Natural killer cell (primary cell): Measurements from ENCODE around the gene INHBB. TPM values are rescaled to one million over a fixed set of nuclear protein-coding genes. Genes with fewer than 3 reads are reported as not detected.

Source experiments
- ATAC-seq, 3 donors: fragments of 150-1000 bp in 2 of 3; fragments of 200-7000 bp in 1 of 3; cut with Tn5 transposase; 1 replicate in 1 of 3; 2 replicates in 2 of 3; pipeline ENCODE4 v1.10.0; 2021; ENCODE audit warnings: mild to moderate bottlenecking in 2 of 3, moderate library complexity in 2 of 3
- DNase-seq, 2 donors: peaks; one replicate each; pipeline versions ENCODE4 v3.0.0 to v3.0.0-alpha.2; 2013 to 2021; ENCODE audit warnings: mixed read lengths in 1 of 2
- H3K27ac ChIP-seq: one replicate; pipeline ENCODE4 v1.5.1; 2013; ENCODE audit warnings: mild to moderate bottlenecking, low read length
- H3K27me3 ChIP-seq: one replicate; pipeline ENCODE4 v1.6.1; 2013; ENCODE audit warnings: low read length; ENCODE audit not compliant: control insufficient read depth, insufficient read depth
- H3K36me3 ChIP-seq: one replicate; pipeline ENCODE4 v1.6.1; 2013; ENCODE audit warnings: low read length; ENCODE audit not compliant: control insufficient read depth, insufficient read depth
- H3K4me1 ChIP-seq: one replicate; pipeline ENCODE4 v1.6.1; 2013; ENCODE audit warnings: low read length; ENCODE audit not compliant: control insufficient read depth, insufficient read depth
- H3K4me3 ChIP-seq: one replicate; pipeline ENCODE4 v1.5.1; 2013; ENCODE audit warnings: low read length
- H3K9me3 ChIP-seq: one replicate; pipeline ENCODE4 v1.6.1; 2013; ENCODE audit warnings: low read length; ENCODE audit not compliant: control insufficient read depth, insufficient read depth
- H3K27ac Mint-ChIP-seq, 2 donors: one replicate each; pipeline ENCODE4 v1.8.0; 2022; ENCODE audit warnings: mild to moderate bottlenecking in 2 of 2, mixed read lengths in 2 of 2, moderate library complexity in 1 of 2
- H3K27me3 Mint-ChIP-seq, 2 donors: one replicate each; pipeline ENCODE4 v1.8.0; 2022; ENCODE audit warnings: low read depth in 2 of 2, mixed read lengths in 2 of 2
- H3K36me3 Mint-ChIP-seq: one replicate; pipeline ENCODE4 v1.8.0; 2022; ENCODE audit warnings: mixed read lengths
- H3K4me1 Mint-ChIP-seq, 2 donors: one replicate each; pipeline ENCODE4 v1.8.0; 2022; ENCODE audit warnings: mixed read lengths in 2 of 2
- H3K4me3 Mint-ChIP-seq: one replicate; pipeline ENCODE4 v1.8.0; 2022; ENCODE audit warnings: mild to moderate bottlenecking, moderate library complexity, mixed read lengths
- H3K9me3 Mint-ChIP-seq, 2 donors: one replicate each; pipeline ENCODE4 v1.8.0; 2022; ENCODE audit warnings: mixed read lengths in 2 of 2
- CTCF ChIP-seq: fragments of 200-600 bp; IDR thresholded peaks from one replicate; pipeline ENCODE4 v1.8.0; 2022; ENCODE audit warnings: antibody characterized with exemption
- WGBS: methylation state at CpG from one replicate; pipeline ENCODE4 v1.1.7; 2013; ENCODE audit warnings: missing lambda C conversion rate; ENCODE audit not compliant: insufficient coverage; 5-methylcytosine and 5-hydroxymethylcytosine counted together
- intact Hi-C: fragments of 100-400 bp; cut with micrococcal nuclease; formaldehyde crosslinking; loops from one replicate; pipeline ENCODE4 v1.14.2; 2022
- total RNA-seq, 4 donors: library from RNA; stranded (reverse); fragments of 120-200 nt in 1 of 4; gene quantifications; one replicate each; pipeline versions ENCODE4 v1.2.3 to v1.2.4, GENCODE V29; 2013 to 2022

Gene INHBB
- total RNA-seq, 3 donors from 2014 or later (not counting 1 experiment from before 2014, with no cell fraction given) = 0.07 to 0.10 TPM; not detected in 1

- Histone ChIP-seq H3K27ac (no peak overlapping the region), H3K36me3 (no peaks in the 10 kb centered on the region), H3K4me3 (no peak overlapping the region), H3K9me3 (no peaks in the 10 kb centered on the region), H3K27me3 (no peaks in the 10 kb centered on the region), H3K4me1 (no peaks in the 10 kb centered on the region)
- TF ChIP-seq CTCF = no peak
- H3K4me1 Mint-ChIP-seq = peaks cover 0 to 11% of the 10 kb centered on the region in 2 donors
- no peak overlapping the region for H3K4me3 Mint-ChIP-seq
- DNase-seq = no peak
- no peak overlapping the region for H3K27ac Mint-ChIP-seq
- intact Hi-C loops = no loop called here
- WGBS = no CpG with 5 or more reads among the region's 1 CpG
- peaks cover 0 to 3% of the 10 kb centered on the region in 2 donors for H3K27me3 Mint-ChIP-seq
- no peaks in the 10 kb centered on the region for H3K9me3 Mint-ChIP-seq
- ATAC-seq = no peak
- no peaks in the 10 kb centered on the region for H3K36me3 Mint-ChIP-seq
Observed at GRCh38 chr2:120392923-120393322, 47.0 kb downstream of the INHBB start.

DNA sequence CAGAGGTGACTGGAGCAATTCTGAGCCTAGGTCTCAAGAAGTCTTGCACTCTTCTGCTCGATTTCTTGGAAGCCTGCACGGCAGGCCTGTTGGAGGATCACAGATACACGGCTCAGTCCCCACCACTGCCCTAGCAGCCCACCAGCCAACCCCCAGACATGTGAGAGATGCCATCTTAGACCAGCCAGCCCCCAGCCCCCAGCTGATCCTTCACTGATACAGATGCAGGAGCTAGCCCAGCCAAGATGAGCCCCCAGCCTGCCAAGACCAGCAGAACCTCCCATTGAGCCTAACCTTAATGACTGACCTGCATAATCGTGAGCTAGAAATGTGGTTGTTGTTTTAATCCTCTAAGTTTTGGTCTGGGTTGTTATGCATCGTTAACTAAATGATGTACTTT lies 47.5 kb downstream of the INHBB start:
- DNase-seq = no peak
- no peak overlapping the region for H3K27ac Mint-ChIP-seq
- H3K4me3 ChIP-seq = no peak overlapping the region
- H3K27ac ChIP-seq = no peak overlapping the region
- intact Hi-C loops = no loop called here
- H3K9me3 Mint-ChIP-seq = no peaks in the 10 kb centered on the region
- peaks cover 0 to 3% of the 10 kb centered on the region in 2 donors for H3K27me3 Mint-ChIP-seq
- 84% methylated on average over 4 of the region's 5 CpGs for WGBS
- no peaks in the 10 kb centered on the region for H3K4me1 ChIP-seq
- H3K4me3 Mint-ChIP-seq = no peak overlapping the region
- H3K27me3 ChIP-seq = no peaks in the 10 kb centered on the region
- no peaks in the 10 kb centered on the region for H3K36me3 ChIP-seq
- H3K9me3 ChIP-seq = no peaks in the 10 kb centered on the region
- ATAC-seq = no peak
- no peaks in the 10 kb centered on the region for H3K36me3 Mint-ChIP-seq
- no peak for TF ChIP-seq CTCF
- H3K4me1 Mint-ChIP-seq = peaks cover 0 to 11% of the 10 kb centered on the region in 2 donors

DNA sequence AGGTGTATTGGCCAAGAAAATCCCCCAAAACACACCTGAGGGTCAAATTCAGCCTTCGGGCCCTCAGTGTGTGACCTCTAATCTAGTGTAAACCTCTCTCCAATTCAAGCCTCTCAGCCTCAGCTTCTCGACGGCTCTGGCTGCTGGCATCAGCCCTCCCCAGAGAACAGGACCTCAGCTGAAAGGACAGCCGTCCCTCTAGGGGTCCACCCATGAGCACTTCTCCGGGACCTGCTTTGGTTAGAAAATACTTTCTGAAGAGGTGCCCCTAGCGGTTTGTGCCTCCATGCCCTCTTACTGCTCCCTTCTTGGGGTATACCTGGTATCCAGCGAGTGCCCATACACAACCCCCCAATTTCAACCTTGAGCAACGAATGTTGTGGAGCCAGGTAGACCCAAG lies 48.8 kb downstream of the INHBB start:
- no peak overlapping the region for H3K27ac ChIP-seq
- DNase-seq = no peak
- no peaks in the 10 kb centered on the region for H3K9me3 ChIP-seq
- TF ChIP-seq CTCF = no peak
- Mint-ChIP-seq H3K9me3 (no peaks in the 10 kb centered on the region), H3K4me3 (no peak overlapping the region), H3K27ac (no peak overlapping the region), H3K27me3 (no peaks in the 10 kb centered on the region), H3K4me1 (peaks cover 0 to 11% of the 10 kb centered on the region in 2 donors), H3K36me3 (no peaks in the 10 kb centered on the region)
- H3K4me1 ChIP-seq = no peaks in the 10 kb centered on the region
- intact Hi-C loops = no loop called here
- no peak overlapping the region for H3K4me3 ChIP-seq
- no peaks in the 10 kb centered on the region for H3K36me3 ChIP-seq
- no peaks in the 10 kb centered on the region for H3K27me3 ChIP-seq
- ATAC-seq = no peak
- WGBS = 92% methylated on average over 8 of the region's 8 CpGs

GRCh38 chr2:120395221-120396012 lies 49.5 kb downstream of the INHBB start:
- 80% methylated on average over 17 of the region's 21 CpGs for WGBS
- Mint-ChIP-seq H3K9me3 (no peaks in the 10 kb centered on the region), H3K4me1 (peaks cover 0 to 11% of the 10 kb centered on the region in 2 donors), H3K27me3 (no peaks in the 10 kb centered on the region), H3K36me3 (no peaks in the 10 kb centered on the region), H3K27ac (no peak overlapping the region), H3K4me3 (no peak overlapping the region)
- H3K27me3 ChIP-seq = no peaks in the 10 kb centered on the region
- no peak for TF ChIP-seq CTCF
- no peaks in the 10 kb centered on the region for H3K9me3 ChIP-seq
- H3K4me1 ChIP-seq = no peaks in the 10 kb centered on the region
- intact Hi-C loops = no loop called here
- ATAC-seq = no peak
- DNase-seq = no peak
- no peak overlapping the region for H3K27ac ChIP-seq
- no peak overlapping the region for H3K4me3 ChIP-seq
- H3K36me3 ChIP-seq = no peaks in the 10 kb centered on the region
